Measurements from ENCODE around the gene NT5C2. TPM values are rescaled to one million over a fixed set of nuclear protein-coding genes. Genes with fewer than 3 reads are reported as not detected.

Gene NT5C2
- polyA plus RNA-seq, 1 donor (not counting 4 experiments of a cell fraction or from before 2014, with no cell fraction given): 88.6 TPM

DNA sequence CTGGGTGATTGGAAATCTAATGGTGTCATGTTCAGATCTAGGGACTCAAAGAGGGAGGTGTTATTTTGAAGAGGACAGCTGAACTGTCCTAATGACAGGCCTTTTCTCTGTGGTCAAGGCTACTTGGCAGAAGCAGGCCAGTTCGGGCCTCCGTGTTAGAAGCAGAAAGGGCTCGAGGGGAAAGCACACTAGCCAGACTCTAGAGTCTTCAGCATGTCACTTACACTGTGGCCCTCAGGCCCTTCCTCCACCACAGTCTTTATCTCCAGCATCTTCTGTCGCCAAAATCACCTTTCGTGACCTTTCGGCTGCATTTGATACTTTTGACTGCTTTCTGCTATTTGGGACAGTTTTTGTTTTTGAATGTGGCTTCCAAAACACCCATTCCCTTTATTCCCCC, 151.7 kb downstream of the NT5C2 start:
- H2AFZ ChIP-seq (ENCODE audit: control insufficient read depth, low read length): no peak overlapping the region
- TF ChIP-seq EZH2 (IDR thresholded peaks at IDR 0.05; ENCODE audit: low read length): no peak
- no peak overlapping the region for H3K9ac ChIP-seq (ENCODE audit: control insufficient read depth, extremely low read depth, insufficient read depth, low read length)
- DNase-seq (ENCODE audit: low read depth, low spot score): no peak
- H3K27ac ChIP-seq (ENCODE audit: control insufficient read depth, insufficient read depth, low read length): no peak overlapping the region
- H3K9me1 ChIP-seq (ENCODE audit: control insufficient read depth, extremely low read depth, insufficient read depth, low read length): no peaks in the 10 kb centered on the region
- no peaks in the 10 kb centered on the region for H3K36me3 ChIP-seq (ENCODE audit: control insufficient read depth in 2 of 2, extremely low read depth in 1 of 2, insufficient read depth in 2 of 2, low read length in 2 of 2)
- no peaks in the 10 kb centered on the region for H3K9me3 ChIP-seq (ENCODE audit: control insufficient read depth, low read depth, low read length)
- no peaks in the 10 kb centered on the region for H3K27me3 ChIP-seq (ENCODE audit: control insufficient read depth, extremely low read depth, insufficient read depth, low read length)
- FAIRE-seq: no peak
- H4K20me1 ChIP-seq (ENCODE audit: control insufficient read depth, extremely low read depth, insufficient read depth, low read length): no peaks in the 10 kb centered on the region
- dilution Hi-C loops (cut with MboI; ENCODE audit: extremely low pct_ligation_motif_present, low sequenced_read_pairs): no loop called here
- peaks cover 15% of the 10 kb centered on the region for H3K4me1 ChIP-seq (ENCODE audit: control insufficient read depth, extremely low read depth, insufficient read depth, low read length)
- no peak overlapping the region for H3K4me3 ChIP-seq (ENCODE audit: control insufficient read depth in 2 of 3, extremely low read depth in 1 of 3, insufficient read depth in 2 of 3, low read depth in 1 of 3, low read length in 3 of 3)
- no peak overlapping the region for H3K4me2 ChIP-seq (ENCODE audit: control insufficient read depth, extremely low read depth, insufficient read depth, low read depth, low read length)
- no peaks in the 10 kb centered on the region for H3K79me2 ChIP-seq (ENCODE audit: control insufficient read depth, insufficient read depth, low read length)

DNA sequence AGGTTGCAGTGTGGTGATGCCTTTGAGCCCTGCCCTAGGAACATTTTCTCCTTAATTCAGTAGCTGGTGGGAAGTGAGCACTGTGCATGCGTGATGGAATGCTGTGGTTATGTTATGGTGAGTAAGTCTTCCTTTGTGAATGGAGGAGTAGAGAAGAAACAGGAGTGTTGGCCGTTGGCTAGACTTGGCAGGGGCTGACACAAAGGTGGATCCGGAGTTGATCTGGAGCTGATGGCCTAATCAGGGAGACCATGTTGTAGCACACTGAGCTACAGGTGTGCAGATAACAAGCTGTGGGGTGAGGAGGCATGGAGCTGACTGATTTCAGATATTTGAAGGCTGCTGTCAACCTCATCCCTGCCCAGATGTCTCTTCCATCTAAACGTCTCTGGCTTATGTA, 152.7 kb downstream of the NT5C2 start:
- Histone ChIP-seq H3K9me3 (ENCODE audit: control insufficient read depth, low read depth, low read length) (no peaks in the 10 kb centered on the region), H3K4me1 (ENCODE audit: control insufficient read depth, extremely low read depth, insufficient read depth, low read length) (peaks cover 15% of the 10 kb centered on the region), H3K9ac (ENCODE audit: control insufficient read depth, extremely low read depth, insufficient read depth, low read length) (no peak overlapping the region), H2AFZ (ENCODE audit: control insufficient read depth, low read length) (peak overlapping the region; percentile 0), H3K27me3 (ENCODE audit: control insufficient read depth, extremely low read depth, insufficient read depth, low read length) (no peaks in the 10 kb centered on the region), H4K20me1 (ENCODE audit: control insufficient read depth, extremely low read depth, insufficient read depth, low read length) (no peaks in the 10 kb centered on the region), H3K4me3 (ENCODE audit: control insufficient read depth in 2 of 3, extremely low read depth in 1 of 3, insufficient read depth in 2 of 3, low read depth in 1 of 3, low read length in 3 of 3) (no peak overlapping the region), H3K4me2 (ENCODE audit: control insufficient read depth, extremely low read depth, insufficient read depth, low read depth, low read length) (no peak overlapping the region), H3K36me3 (ENCODE audit: control insufficient read depth in 2 of 2, extremely low read depth in 1 of 2, insufficient read depth in 2 of 2, low read length in 2 of 2) (no peaks in the 10 kb centered on the region), H3K79me2 (ENCODE audit: control insufficient read depth, insufficient read depth, low read length) (no peaks in the 10 kb centered on the region), H3K27ac (ENCODE audit: control insufficient read depth, insufficient read depth, low read length) (no peak overlapping the region), H3K9me1 (ENCODE audit: control insufficient read depth, extremely low read depth, insufficient read depth, low read length) (no peaks in the 10 kb centered on the region)
- FAIRE-seq (peak; percentile 52), DNase-seq (ENCODE audit: low read depth, low spot score) (peak; percentile 7)
- dilution Hi-C loops (cut with MboI; ENCODE audit: extremely low pct_ligation_motif_present, low sequenced_read_pairs): no loop called here
- TF ChIP-seq EZH2 (IDR thresholded peaks at IDR 0.05; ENCODE audit: low read length): no peak
- TF ChIP-seq, protein P1, sequence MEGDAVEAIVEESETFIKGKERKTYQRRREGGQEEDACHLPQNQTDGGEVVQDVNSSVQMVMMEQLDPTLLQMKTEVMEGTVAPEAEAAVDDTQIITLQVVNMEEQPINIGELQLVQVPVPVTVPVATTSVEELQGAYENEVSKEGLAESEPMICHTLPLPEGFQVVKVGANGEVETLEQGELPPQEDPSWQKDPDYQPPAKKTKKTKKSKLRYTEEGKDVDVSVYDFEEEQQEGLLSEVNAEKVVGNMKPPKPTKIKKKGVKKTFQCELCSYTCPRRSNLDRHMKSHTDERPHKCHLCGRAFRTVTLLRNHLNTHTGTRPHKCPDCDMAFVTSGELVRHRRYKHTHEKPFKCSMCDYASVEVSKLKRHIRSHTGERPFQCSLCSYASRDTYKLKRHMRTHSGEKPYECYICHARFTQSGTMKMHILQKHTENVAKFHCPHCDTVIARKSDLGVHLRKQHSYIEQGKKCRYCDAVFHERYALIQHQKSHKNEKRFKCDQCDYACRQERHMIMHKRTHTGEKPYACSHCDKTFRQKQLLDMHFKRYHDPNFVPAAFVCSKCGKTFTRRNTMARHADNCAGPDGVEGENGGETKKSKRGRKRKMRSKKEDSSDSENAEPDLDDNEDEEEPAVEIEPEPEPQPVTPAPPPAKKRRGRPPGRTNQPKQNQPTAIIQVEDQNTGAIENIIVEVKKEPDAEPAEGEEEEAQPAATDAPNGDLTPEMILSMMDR (optimal IDR thresholded peaks at IDR 0.05 in 1 of 3, IDR thresholded peaks at IDR 0.05 in 1 of 3, conservative IDR thresholded peaks at IDR 0.05 in 1 of 3; ENCODE audit: extremely low read depth in 1 of 3, insufficient read depth in 2 of 3, low read length in 3 of 3): no peak

DNA sequence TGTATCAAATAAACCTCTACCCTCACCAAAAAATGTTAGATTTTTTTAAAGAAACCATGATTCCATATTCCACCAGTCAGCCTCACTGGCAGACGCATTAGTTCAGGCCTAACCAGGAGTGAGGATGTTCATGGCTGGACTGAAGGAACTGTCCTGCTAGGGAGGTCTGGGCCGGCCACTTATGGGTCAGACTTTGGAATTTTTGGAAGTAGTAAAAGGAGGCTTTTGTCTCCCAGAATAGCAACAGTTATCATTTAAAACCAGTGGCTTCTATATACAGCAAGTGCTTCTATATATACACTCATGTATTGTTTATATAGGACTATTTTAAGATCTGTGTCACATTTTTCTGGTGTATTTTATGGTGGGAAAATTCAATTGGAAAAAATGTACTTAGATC, 154.5 kb downstream of the NT5C2 start:
- Histone ChIP-seq H3K4me1 (ENCODE audit: control insufficient read depth, extremely low read depth, insufficient read depth, low read length) (peaks cover 15% of the 10 kb centered on the region), H3K9me3 (ENCODE audit: control insufficient read depth, low read depth, low read length) (no peaks in the 10 kb centered on the region), H3K9ac (ENCODE audit: control insufficient read depth, extremely low read depth, insufficient read depth, low read length) (no peak overlapping the region), H4K20me1 (ENCODE audit: control insufficient read depth, extremely low read depth, insufficient read depth, low read length) (no peaks in the 10 kb centered on the region), H3K79me2 (ENCODE audit: control insufficient read depth, insufficient read depth, low read length) (no peaks in the 10 kb centered on the region), H3K27me3 (ENCODE audit: control insufficient read depth, extremely low read depth, insufficient read depth, low read length) (no peaks in the 10 kb centered on the region), H3K9me1 (ENCODE audit: control insufficient read depth, extremely low read depth, insufficient read depth, low read length) (no peaks in the 10 kb centered on the region), H3K4me2 (ENCODE audit: control insufficient read depth, extremely low read depth, insufficient read depth, low read depth, low read length) (no peak overlapping the region), H3K4me3 (ENCODE audit: control insufficient read depth in 2 of 3, extremely low read depth in 1 of 3, insufficient read depth in 2 of 3, low read depth in 1 of 3, low read length in 3 of 3) (no peak overlapping the region), H3K27ac (ENCODE audit: control insufficient read depth, insufficient read depth, low read length) (no peak overlapping the region), H2AFZ (ENCODE audit: control insufficient read depth, low read length) (no peak overlapping the region), H3K36me3 (ENCODE audit: control insufficient read depth in 2 of 2, extremely low read depth in 1 of 2, insufficient read depth in 2 of 2, low read length in 2 of 2) (no peaks in the 10 kb centered on the region)
- DNase-seq (ENCODE audit: low read depth, low spot score) (no peak), FAIRE-seq (no peak)
- TF ChIP-seq, protein P1 (optimal IDR thresholded peaks at IDR 0.05 in 1 of 3, IDR thresholded peaks at IDR 0.05 in 1 of 3, conservative IDR thresholded peaks at IDR 0.05 in 1 of 3; ENCODE audit: extremely low read depth in 1 of 3, insufficient read depth in 2 of 3, low read length in 3 of 3): no peak
- no peak for TF ChIP-seq EZH2 (IDR thresholded peaks at IDR 0.05; ENCODE audit: low read length)
- dilution Hi-C loops (cut with MboI; ENCODE audit: extremely low pct_ligation_motif_present, low sequenced_read_pairs): no loop called here

Data from keratinocyte (primary cell).